Activated CD4-positive, alpha-beta T cell treated with anti-CD3 and anti-CD28 coated beads, Interleukin-2, amount 10 ng/mL, durations not matched to agents 7 days and 5 days (primary cell): ENCODE measurements around the gene GREB1L. TPM values are rescaled to one million over a fixed set of nuclear protein-coding genes. Genes with fewer than 3 reads are reported as not detected.

Experiments used
- CTCF ChIA-PET: fragments of 350-600 bp; sonication (Branson Sonifier 250); formaldehyde crosslinking; loops from one replicate; lab custom pipeline; 2021; ENCODE audit warnings: antibody characterized with exemption; lab: Charles Lee
- POLR2A ChIA-PET: fragments of 350-600 bp; sonication (Branson Sonifier 250); formaldehyde crosslinking; loops from one replicate; lab custom pipeline; 2021; ENCODE audit warnings: antibody characterized with exemption; lab: Charles Lee
- DNase-seq: peaks from one replicate; pipeline ENCODE4 v3.0.0-alpha.2; 2020
- H3K27ac Mint-ChIP-seq: one replicate; pipeline ENCODE4 v1.8.0; 2021; ENCODE audit warnings: mild to moderate bottlenecking, moderate library complexity, mixed read lengths
- H3K27me3 Mint-ChIP-seq: one replicate; pipeline ENCODE4 v1.8.0; 2021; ENCODE audit warnings: mixed read lengths
- H3K36me3 Mint-ChIP-seq: one replicate; pipeline ENCODE4 v1.8.0; 2021; ENCODE audit warnings: low read depth, mixed read lengths
- H3K4me1 Mint-ChIP-seq: one replicate; pipeline ENCODE4 v1.8.0; 2021; ENCODE audit warnings: mixed read lengths
- H3K4me3 Mint-ChIP-seq: one replicate; pipeline ENCODE4 v1.8.0; 2021; ENCODE audit warnings: mild to moderate bottlenecking, moderate library complexity, mixed read lengths
- H3K9me3 Mint-ChIP-seq: one replicate; pipeline ENCODE4 v1.8.0; 2021; ENCODE audit warnings: mixed read lengths
- total RNA-seq, 2 experiments: library from RNA; stranded (reverse); gene quantifications; one replicate each; pipeline ENCODE4 v1.2.3, GENCODE V29; 2021

GREB1L gene
- total RNA-seq, 2 experiments from 2014 or later: not detected

GRCh38 chr18:21241301-21242048 is 557 bp upstream of the GREB1L start:
- Mint-ChIP-seq H3K27ac (no peak overlapping the region), H3K27me3 (peaks cover 61% of the 10 kb centered on the region), H3K4me3 (no peak overlapping the region), H3K36me3 (peaks cover 3% of the 10 kb centered on the region), H3K4me1 (peaks cover 3% of the 10 kb centered on the region), H3K9me3 (no peaks in the 10 kb centered on the region)
- ChIA-PET POLR2A (no interaction called here), CTCF (interaction anchor here (0.7 kb wide), 1 partner anchor 13 kb away, joined by 3 read pairs; no protein-coding TSS in a partner anchor)
- no peak for DNase-seq

- peaks cover 3% of the 10 kb centered on the region for H3K36me3 Mint-ChIP-seq
- DNase-seq: no peak
- H3K27ac Mint-ChIP-seq: no peak overlapping the region
- H3K27me3 Mint-ChIP-seq: peaks cover 57% of the 10 kb centered on the region
- CTCF ChIA-PET: no interaction called here
- H3K9me3 Mint-ChIP-seq: no peaks in the 10 kb centered on the region
- H3K4me3 Mint-ChIP-seq: no peak overlapping the region
- H3K4me1 Mint-ChIP-seq: peaks cover 3% of the 10 kb centered on the region
- POLR2A ChIA-PET: no interaction called here
Observed at GRCh38 chr18:21242780-21243401, 859 bp downstream of the GREB1L start.

- Mint-ChIP-seq H3K27ac (no peak overlapping the region), H3K27me3 (peaks cover 6% of the 10 kb centered on the region), H3K4me3 (no peak overlapping the region), H3K36me3 (no peaks in the 10 kb centered on the region), H3K4me1 (no peaks in the 10 kb centered on the region), H3K9me3 (no peaks in the 10 kb centered on the region)
- ChIA-PET POLR2A (no interaction called here), CTCF (no interaction called here)
- no peak for DNase-seq
Observed at GRCh38 chr18:21254576-21254975, 12.5 kb downstream of the GREB1L start.

GRCh38 chr18:21255211-21255610 is 13.2 kb downstream of the GREB1L start:
- no peak for DNase-seq
- ChIA-PET CTCF (no interaction called here), POLR2A (no interaction called here)
- Mint-ChIP-seq H3K4me1 (no peaks in the 10 kb centered on the region), H3K27ac (no peak overlapping the region), H3K9me3 (no peaks in the 10 kb centered on the region), H3K36me3 (no peaks in the 10 kb centered on the region), H3K27me3 (peaks cover 3% of the 10 kb centered on the region), H3K4me3 (no peak overlapping the region)

- Mint-ChIP-seq H3K27ac (no peak overlapping the region), H3K4me3 (no peak overlapping the region), H3K36me3 (no peaks in the 10 kb centered on the region), H3K9me3 (no peaks in the 10 kb centered on the region), H3K27me3 (peaks cover 6% of the 10 kb centered on the region), H3K4me1 (no peaks in the 10 kb centered on the region)
- POLR2A ChIA-PET: no interaction called here
- no peak for DNase-seq
- CTCF ChIA-PET: no interaction called here
Observed at GRCh38 chr18:21257386-21257785, 15.4 kb downstream of the GREB1L start.

- Mint-ChIP-seq H3K36me3 (no peaks in the 10 kb centered on the region), H3K27me3 (peaks cover 16% of the 10 kb centered on the region), H3K9me3 (no peaks in the 10 kb centered on the region), H3K27ac (no peak overlapping the region), H3K4me3 (no peak overlapping the region), H3K4me1 (no peaks in the 10 kb centered on the region)
- CTCF ChIA-PET: no interaction called here
- no peak for DNase-seq
- POLR2A ChIA-PET: no interaction called here
Observed at GRCh38 chr18:21260621-21261020, 18.6 kb downstream of the GREB1L start.

GRCh38 chr18:21261352-21261751 is 19.3 kb downstream of the GREB1L start:
- Mint-ChIP-seq H3K9me3 (no peaks in the 10 kb centered on the region), H3K4me3 (no peak overlapping the region), H3K4me1 (no peaks in the 10 kb centered on the region), H3K27me3 (peaks cover 17% of the 10 kb centered on the region), H3K36me3 (no peaks in the 10 kb centered on the region), H3K27ac (no peak overlapping the region)
- ChIA-PET CTCF (no interaction called here), POLR2A (no interaction called here)
- DNase-seq: no peak

- H3K4me1 Mint-ChIP-seq: no peaks in the 10 kb centered on the region
- H3K36me3 Mint-ChIP-seq: no peaks in the 10 kb centered on the region
- POLR2A ChIA-PET: no interaction called here
- no peaks in the 10 kb centered on the region for H3K9me3 Mint-ChIP-seq
- no peak for DNase-seq
- H3K4me3 Mint-ChIP-seq: no peak overlapping the region
- CTCF ChIA-PET: no interaction called here
- H3K27ac Mint-ChIP-seq: no peak overlapping the region
- peaks cover 20% of the 10 kb centered on the region for H3K27me3 Mint-ChIP-seq
Observed at GRCh38 chr18:21262244-21262643, 20.2 kb downstream of the GREB1L start.

GRCh38 chr18:21262979-21263378 is 20.9 kb downstream of the GREB1L start:
- Mint-ChIP-seq H3K36me3 (no peaks in the 10 kb centered on the region), H3K27me3 (peaks cover 20% of the 10 kb centered on the region)
- CTCF ChIA-PET: no interaction called here

GRCh38 chr18:21264651-21265050 is 22.6 kb downstream of the GREB1L start:
- H3K4me1 Mint-ChIP-seq: no peaks in the 10 kb centered on the region
- H3K27me3 Mint-ChIP-seq: peaks cover 20% of the 10 kb centered on the region
- no peak overlapping the region for H3K4me3 Mint-ChIP-seq
- no peaks in the 10 kb centered on the region for H3K36me3 Mint-ChIP-seq
- DNase-seq: no peak
- no peaks in the 10 kb centered on the region for H3K9me3 Mint-ChIP-seq
- ChIA-PET CTCF (no interaction called here), POLR2A (no interaction called here)
- no peak overlapping the region for H3K27ac Mint-ChIP-seq

More at GRCh38 chr18:21262979-21263378, 20.9 kb downstream of the GREB1L start:
- POLR2A ChIA-PET: no interaction called here
- Mint-ChIP-seq H3K9me3 (no peaks in the 10 kb centered on the region), H3K4me3 (no peak overlapping the region), H3K27ac (no peak overlapping the region), H3K4me1 (no peaks in the 10 kb centered on the region)
- no peak for DNase-seq

- DNase-seq: no peak
- ChIA-PET POLR2A (no interaction called here), CTCF (no interaction called here)
- Mint-ChIP-seq H3K27ac (no peak overlapping the region), H3K27me3 (peaks cover 20% of the 10 kb centered on the region), H3K9me3 (no peaks in the 10 kb centered on the region), H3K36me3 (no peaks in the 10 kb centered on the region), H3K4me3 (no peak overlapping the region), H3K4me1 (no peaks in the 10 kb centered on the region)
Observed at GRCh38 chr18:21265971-21266673, 24.1 kb downstream of the GREB1L start.

GRCh38 chr18:21267400-21267799 is 25.4 kb downstream of the GREB1L start:
- H3K27ac Mint-ChIP-seq: no peak overlapping the region
- H3K9me3 Mint-ChIP-seq: no peaks in the 10 kb centered on the region
- H3K4me3 Mint-ChIP-seq: no peak overlapping the region
- no peak for DNase-seq
- H3K4me1 Mint-ChIP-seq: no peaks in the 10 kb centered on the region
- CTCF ChIA-PET: no interaction called here
- POLR2A ChIA-PET: no interaction called here
- peaks cover 17% of the 10 kb centered on the region for H3K27me3 Mint-ChIP-seq
- no peaks in the 10 kb centered on the region for H3K36me3 Mint-ChIP-seq

GRCh38 chr18:21269349-21269748 is 27.3 kb downstream of the GREB1L start:
- Mint-ChIP-seq H3K27me3 (peaks cover 10% of the 10 kb centered on the region), H3K9me3 (no peaks in the 10 kb centered on the region), H3K4me1 (no peaks in the 10 kb centered on the region), H3K27ac (no peak overlapping the region), H3K4me3 (no peak overlapping the region), H3K36me3 (no peaks in the 10 kb centered on the region)
- no peak for DNase-seq
- ChIA-PET POLR2A (no interaction called here), CTCF (no interaction called here)
